ENCODE measurements around the gene PLA2G15.
"Not testable (repeated sequence)": the region's sequence is repeated elsewhere in the genome, so short reads cannot be mapped to it uniquely, and the experiment has no call there.

PLA2G15 gene

DNA sequence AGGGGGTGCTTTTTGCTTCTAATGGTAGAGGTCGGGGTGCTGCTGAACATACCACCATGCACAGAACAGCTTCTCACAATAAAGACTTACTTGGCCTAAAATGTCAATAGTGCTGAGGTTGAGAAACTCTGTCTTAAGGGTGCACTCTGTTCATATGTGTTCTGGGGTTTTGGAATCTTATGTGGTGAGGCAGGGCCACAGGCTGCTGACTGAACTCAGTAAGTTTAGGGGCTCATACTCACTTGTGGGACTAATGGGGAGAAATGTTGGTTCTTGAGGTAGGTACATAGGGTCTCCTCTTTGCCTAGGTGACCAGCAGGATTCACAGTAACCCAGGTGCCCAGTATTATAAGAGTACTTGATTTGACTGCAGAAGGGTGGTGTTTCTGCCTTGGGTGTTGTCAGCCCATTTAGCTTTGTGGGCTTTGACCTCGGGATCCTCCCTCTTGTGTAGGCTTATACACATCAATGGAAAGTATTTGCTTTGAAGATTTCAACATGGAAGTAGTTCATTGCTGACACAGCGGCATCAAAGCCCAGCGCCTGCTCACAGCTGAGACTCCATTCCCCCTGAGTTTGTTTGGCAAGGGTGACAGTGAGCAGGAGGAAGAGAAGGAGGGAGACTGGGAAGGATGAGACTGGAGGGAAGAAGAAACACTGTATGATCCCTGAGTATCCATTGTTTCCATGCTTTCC lies 36.3 kb downstream of the PLA2G15 start:
- no peak for DNase-seq

GRCh38 chr16:68282064-68282452 lies 36.9 kb downstream of the PLA2G15 start:
- DNase-seq = no peak

DNA sequence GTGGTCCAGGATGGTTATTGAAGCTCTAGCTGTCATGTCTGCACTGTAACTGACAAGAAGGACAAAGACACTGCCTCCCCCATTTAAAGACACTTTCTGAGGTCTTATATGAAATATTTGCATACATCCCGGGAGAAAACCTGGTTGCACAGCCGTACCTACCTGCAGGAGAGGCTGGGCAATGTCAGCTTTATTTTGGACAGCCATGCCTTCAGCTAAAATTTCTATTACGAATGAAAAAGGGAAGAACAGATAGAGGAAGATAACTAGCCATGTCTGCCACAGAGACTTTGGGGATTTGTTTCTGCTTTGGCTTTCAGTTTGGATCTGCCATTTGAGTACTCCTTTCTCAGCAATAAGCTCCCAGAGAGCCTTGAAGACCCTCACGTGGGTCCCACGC lies 38.2 kb downstream of the PLA2G15 start:
- peak in 1 of 2 experiments; percentile 16 for DNase-seq

DNA sequence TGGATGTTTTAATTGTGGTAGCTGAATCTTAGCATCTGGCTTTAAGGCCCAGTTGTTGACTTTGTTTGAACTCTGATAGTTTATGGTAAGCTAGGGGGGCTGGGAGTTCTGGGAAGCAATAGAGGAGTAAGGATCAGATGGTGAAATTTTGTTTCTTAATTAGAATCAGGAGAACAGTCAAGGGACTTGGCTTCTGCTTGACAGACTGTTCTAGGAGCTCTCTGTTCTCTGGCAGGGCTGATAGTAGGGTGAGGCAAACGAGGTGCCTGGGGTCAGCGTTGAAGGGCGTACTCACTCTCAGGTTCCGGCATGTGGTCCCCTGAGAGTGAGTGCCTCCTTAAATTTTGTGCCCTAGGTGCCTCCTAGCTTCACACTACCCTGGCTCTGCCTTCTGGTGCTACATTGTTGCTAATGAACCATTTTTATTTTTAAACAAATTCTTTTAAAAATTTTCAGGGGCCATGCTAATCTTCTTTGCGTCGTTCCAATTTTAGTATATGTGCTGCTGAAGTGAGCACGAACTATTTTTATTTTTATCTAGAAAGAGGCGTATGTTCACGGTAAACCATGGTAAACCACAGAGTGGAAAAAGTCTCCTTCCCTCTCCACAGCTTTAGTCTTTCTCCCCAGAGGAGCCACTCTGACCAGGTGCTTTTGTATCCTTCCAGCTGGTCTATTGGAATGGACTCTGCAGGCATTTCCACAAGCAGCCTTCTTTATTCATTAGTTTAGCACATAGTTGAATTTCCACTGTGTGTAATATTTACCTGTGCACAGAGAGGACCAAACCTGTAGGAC lies 38.8 kb downstream of the PLA2G15 start:
- no peak for DNase-seq

GRCh38 chr16:68284847-68285246 lies 39.7 kb downstream of the PLA2G15 start:
- DNase-seq = no peak

DNA sequence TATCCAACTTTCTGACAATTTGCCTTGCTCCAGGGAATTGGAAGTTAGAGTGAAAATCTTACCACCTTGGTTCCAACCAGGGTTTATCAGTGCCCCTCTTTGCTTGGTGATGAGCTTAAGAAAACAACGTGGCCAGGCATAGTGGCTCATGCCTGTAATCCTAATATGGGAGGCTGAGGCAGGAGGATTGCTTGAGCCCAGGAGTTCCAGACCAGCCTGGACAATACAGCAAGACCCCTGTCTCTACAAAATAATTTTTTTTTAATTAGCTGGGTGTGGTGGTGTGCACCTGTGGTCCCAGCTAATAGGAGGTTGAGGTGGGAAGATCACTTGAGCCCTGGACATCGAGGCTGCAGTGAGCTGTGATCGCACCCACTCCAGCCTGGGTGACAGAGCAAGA lies 40.5 kb downstream of the PLA2G15 start:
- no peak for DNase-seq

DNA sequence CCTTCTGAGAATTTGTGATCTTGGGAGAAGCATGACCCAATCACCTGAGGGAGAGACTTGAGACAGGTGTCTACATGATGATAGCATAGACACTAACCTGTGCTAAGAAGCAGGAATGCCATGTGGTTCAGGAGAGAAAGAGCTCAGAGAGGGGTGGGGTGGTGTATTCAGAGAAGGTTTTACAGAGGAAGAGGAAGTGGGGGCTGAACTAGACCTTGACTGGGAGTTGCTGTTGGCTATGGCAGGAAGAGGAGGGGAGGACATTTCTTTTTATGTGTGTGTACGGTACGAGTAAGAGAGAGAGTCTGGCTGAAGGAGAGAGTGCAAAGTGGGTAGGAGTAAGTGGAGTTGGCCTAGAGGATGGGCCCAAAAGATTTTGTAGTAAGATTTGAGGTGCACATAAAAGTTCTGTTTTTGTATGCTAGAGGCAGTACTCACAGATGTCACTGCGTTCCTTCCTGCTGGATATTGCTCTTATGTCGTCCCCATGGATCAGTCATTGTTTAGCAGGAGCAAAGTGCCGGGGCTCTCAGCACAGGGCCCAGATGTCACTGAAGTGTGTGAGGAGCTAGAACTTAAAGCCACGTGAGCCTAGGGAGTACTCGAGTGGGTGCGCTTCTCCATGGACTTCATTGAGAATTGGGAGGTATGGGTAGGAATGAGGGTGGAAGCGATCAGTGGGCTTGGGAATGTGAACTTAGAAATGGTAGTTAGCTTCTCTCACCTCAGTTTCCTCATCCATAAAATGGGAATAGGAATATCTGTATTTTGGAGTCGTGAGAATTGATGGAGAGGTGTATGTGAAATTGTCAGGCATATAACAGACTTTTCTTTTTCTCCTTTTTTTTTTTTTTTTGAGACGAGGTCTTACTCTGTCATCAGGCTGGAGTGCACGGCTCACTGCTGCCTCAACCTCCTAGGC lies 41.2 kb downstream of the PLA2G15 start:
- no peak for DNase-seq

- no peak for DNase-seq
Measured at GRCh38 chr16:68287276-68288251, 42.4 kb downstream of the PLA2G15 start.

DNA sequence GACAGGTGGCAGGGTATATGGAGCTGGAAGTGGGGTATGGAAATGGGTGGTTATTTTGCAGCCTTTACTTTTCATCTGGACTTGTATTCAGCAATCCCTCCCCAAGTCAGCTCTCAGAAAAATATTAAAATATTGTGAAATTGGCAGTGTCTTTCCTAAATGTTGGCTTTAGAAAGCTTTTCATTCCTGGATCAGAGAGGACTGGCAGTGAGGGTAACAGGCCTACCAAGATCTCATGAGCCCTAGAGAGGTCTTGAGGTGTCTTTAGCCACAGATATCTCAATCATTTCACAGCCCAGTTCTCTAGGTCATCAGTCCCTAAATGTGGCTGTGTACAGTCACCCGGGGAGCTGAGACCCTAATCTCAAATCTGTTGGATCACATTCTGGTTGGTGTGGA lies 43.1 kb downstream of the PLA2G15 start:
- DNase-seq = no peak

DNA sequence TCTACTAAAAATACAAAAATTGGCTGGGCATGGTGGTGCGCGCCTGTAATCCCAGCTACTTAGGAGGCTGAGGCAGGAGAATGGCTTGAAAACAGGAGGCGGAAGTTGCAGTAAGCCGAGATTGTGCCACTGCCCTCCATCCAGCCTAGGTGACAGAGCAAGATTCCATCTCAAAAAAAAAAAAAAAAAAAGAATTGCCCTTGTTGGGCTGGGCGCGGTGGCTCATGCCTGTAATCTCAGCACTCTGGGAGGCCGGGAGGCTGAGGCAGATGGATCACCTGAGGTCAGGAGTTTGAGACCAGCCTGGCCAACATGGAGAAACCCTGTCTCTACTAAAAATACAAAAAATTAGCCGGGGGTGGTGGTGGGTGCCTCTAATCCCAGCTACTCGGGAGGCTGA lies 43.6 kb downstream of the PLA2G15 start:
- DNase-seq = not testable (repeated sequence)

DNA sequence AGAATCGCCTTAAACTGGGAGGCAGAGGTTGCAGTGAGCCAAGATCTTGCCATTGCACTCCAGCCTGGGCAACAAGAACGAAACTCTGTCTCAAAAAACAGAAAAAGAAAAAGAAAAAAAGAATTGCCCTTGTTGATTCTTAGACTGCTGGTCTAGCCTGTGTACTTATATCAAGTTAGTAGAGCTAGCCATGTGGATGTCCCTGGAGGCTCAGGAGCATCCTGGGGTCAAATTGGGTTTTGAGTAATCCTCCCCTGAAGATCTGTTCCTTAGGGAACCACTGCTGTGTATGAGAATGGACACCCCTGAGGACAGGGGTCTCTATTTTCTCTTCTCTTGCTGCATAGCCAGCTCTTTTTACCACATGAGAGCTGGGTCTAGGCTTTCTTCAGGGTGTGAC lies 44.0 kb downstream of the PLA2G15 start:
- no peak for DNase-seq

DNA sequence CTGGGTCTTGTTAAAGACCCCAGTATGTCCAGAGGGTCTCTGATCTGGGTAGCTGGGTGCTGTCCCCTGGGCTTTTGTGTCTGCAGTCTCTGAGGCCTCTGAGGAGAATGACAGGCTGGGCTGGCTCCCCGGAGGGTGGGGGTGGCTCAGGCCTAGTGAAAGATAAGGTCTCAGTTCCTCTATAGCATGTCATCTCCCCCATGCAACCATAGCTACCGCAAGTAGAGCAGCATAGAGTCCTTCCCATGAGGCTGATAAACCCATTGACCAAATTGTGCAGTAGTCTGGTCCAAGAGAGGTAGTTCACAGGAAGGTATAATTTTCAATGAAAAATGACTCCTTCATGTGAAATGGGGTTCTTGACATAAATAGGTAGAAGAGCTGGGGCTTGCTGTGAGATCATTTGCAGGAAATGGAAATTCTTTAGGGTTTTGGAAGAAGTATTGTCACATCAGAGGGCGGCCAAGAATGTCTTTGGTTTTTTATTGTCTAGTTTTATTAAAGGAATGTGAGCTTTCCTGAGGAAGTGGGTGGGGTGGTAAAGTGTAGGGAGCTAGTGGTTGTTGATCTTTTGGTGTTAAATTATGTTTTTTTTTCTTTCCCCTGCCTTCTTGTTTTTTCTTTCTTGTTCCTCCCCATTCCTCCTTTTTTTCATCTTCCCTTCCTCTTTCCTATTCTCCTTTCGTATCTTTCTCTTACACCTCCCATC lies 44.6 kb downstream of the PLA2G15 start:
- DNase-seq = no peak

- no peak for DNase-seq
Measured at GRCh38 chr16:68290450-68290849, 45.3 kb downstream of the PLA2G15 start.

GRCh38 chr16:68291227-68291626 lies 46.1 kb downstream of the PLA2G15 start:
- no peak for DNase-seq

DNA sequence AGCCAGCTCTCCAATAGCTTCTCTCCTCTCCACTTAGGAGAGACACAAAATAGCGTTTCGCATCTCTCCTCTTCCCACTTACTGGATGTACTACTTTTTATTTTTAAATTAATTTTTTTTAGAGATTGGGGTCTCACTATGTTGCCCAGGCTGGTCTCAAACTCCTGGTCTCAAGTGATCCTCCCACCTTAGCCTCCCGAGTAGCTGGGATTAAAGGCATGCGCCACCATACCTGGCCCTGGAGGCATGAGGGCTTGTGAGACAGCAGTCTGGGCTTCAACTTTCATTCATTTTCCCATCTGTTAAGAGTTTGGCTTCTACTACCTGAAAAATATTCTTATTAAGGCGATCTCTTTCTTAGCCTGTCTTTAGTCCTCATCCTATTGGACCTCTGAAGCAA lies 47.3 kb downstream of the PLA2G15 start:
- DNase-seq = no peak

- no peak for DNase-seq
Measured at GRCh38 chr16:68296291-68296690, 51.1 kb downstream of the PLA2G15 start.

DNA sequence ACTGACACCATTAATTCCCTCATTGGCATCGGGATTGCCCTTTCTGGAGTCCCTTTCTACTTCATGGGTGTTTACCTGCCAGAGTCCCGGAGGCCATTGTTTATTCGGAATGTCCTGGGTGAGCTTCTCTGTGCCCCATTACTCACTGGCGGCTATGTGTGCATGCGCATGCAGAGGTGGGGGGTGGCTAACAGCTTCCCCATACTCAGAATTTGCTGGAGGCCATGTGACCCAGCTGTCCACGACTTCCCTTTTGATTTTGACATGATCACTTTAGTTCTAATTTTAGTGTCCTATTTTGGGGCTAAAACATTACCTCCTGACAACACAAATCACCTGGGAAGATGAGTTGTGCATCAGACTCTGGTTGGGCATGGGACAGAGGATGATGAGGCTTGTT lies 51.5 kb downstream of the PLA2G15 start:
- no peak for DNase-seq

DNA sequence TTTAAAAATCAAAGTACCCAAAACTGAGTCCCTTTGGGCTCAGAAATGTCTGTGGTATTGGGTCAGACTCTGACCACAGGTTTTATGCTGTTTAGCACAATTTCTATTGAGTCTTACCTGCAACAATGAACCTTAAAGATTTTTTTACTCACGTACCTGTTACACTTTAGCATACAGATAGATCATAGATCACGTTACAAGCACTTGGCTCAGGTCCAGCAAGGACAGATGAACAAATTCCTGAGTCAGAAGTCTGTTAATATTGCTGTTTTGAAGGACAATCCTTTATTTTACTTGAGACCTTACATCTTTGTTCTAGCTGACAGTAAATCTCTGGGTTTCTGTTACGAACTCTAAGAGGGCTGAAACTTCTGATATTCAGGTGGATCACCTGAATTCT lies 52.7 kb downstream of the PLA2G15 start:
- no peak for DNase-seq

DNA sequence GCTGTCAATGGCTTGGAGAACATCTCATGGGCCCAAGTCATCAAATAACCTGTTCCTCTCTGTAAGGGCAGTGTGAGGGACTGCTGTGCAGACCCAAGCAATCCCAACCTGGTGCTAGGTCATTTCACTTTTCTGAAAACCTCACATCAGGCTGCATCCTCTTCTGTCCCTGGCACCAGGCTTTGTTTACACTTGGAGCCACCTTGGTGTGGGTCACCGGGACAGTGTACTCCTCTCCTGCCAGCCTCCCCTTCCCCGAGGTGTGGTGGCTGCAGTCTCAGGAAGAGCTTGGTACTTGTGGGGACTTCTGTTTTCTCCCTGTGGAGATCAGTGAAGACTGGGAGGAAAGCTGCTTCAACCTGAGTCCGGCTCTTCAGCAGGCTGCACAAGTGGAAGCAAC lies 53.1 kb downstream of the PLA2G15 start:
- no peak for DNase-seq

DNA sequence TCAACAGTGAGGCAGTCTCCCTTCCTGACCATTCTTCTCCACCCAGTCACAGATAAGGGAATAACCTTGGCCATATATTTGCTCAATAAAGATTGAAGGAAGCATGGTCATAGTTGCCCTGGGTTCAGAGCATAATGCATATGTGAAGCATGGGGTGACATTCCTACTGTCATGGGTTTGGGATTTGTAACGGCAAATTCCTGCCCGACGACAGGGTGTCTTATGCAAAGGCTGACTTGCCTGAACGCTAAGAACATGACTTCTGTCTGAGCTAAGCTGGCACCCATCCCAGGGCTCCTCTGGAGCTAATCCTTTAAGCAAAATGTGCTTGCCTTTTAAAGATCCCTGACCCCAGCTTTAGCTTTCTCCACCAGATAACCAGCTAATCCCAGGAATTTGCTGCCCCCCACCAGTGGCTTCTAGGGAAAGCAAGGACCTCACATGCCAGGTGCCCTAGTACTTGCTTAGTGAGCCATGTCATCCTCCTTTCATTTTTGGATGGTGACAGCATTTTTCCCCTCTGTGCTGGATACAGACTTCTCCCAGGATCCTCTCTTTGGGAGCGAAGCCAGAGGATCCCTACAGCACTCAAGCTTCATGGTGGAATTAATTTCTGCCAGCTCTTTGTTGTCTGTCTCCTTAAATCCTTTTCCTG lies 53.9 kb downstream of the PLA2G15 start:
- no peak for DNase-seq
